AG04450 (cell line): ENCODE measurements around the gene ZNF408. TPM values are rescaled to one million over a fixed set of nuclear protein-coding genes. Genes with fewer than 3 reads are reported as not detected.

ENCODE experiments used
- CTCF ChIA-PET: fragments of 300-600, 350-600 bp; formaldehyde crosslinking; extraction: SDS; loops from one replicate; lab custom pipeline; 2022; ENCODE audit warnings: antibody characterized with exemption, inconsistent platforms; lab: Charles Lee
- POLR2A ChIA-PET: fragments of 350-600 bp; formaldehyde crosslinking; extraction: SDS; loops from one replicate; lab custom pipeline; 2021; ENCODE audit warnings: antibody characterized with exemption, inconsistent platforms; lab: Yijun Ruan, JAX
- DNase-seq: peaks from one replicate; pipeline ENCODE4 v3.0.0-alpha.2; 2011; ENCODE audit warnings: low read depth, low spot score
- H3K27ac ChIP-seq: one replicate; pipeline ENCODE4 v1.5.1; 2012; ENCODE audit warnings: low read depth, low read length, control low read depth
- H3K27me3 ChIP-seq: one replicate; pipeline ENCODE4 v1.6.0; 2012; ENCODE audit warnings: low read length; ENCODE audit not compliant: control insufficient read depth, insufficient read depth
- H3K4me3 ChIP-seq: 2 replicates; pipeline ENCODE4 v1.5.1; 2011; ENCODE audit warnings: mild to moderate bottlenecking, low read depth, low read length, control low read depth
- H3K9me3 ChIP-seq: 2 replicates; pipeline ENCODE4 v1.5.1; 2012; ENCODE audit warnings: low read length; ENCODE audit not compliant: control insufficient read depth, insufficient read depth
- CTCF ChIP-seq: IDR thresholded peaks from 2 replicates; pipeline ENCODE4 v1.5.1; 2011; ENCODE audit warnings: low read depth, low read length, control low read depth, inconsistent platforms
- polyA plus RNA-seq: library from polyadenylated mRNA; depleted of rRNA; stranded (reverse); fragments of >200 nt; gene quantifications from 2 replicates; pipeline ENCODE4 v1.2.3, GENCODE V29; 2011

ZNF408 gene
- polyA plus RNA-seq, 1 experiment = 4.9 TPM

GRCh38 chr11:46724088-46724487, 23.3 kb downstream of the ZNF408 start:
- ChIA-PET POLR2A (no interaction called here), CTCF (no interaction called here)
- Histone ChIP-seq H3K27ac (no peak overlapping the region), H3K4me3 (no peak overlapping the region), H3K27me3 (no peaks in the 10 kb centered on the region), H3K9me3 (no peaks in the 10 kb centered on the region; the same call in 1 of the 2 replicates)
- DNase-seq = no peak
- no peak for TF ChIP-seq CTCF

- Histone ChIP-seq H3K27me3 (no peaks in the 10 kb centered on the region), H3K9me3 (no peaks in the 10 kb centered on the region; the same call in 1 of the 2 replicates), H3K4me3 (no peak overlapping the region), H3K27ac (no peak overlapping the region)
- no peak for TF ChIP-seq CTCF
- POLR2A ChIA-PET = interaction anchor here (0.6 kb wide), 1 partner anchor 34 kb away, joined by 3 read pairs; no protein-coding TSS in a partner anchor
- CTCF ChIA-PET = no interaction called here
- DNase-seq = no peak
Observed at GRCh38 chr11:46725338-46726205, 24.7 kb downstream of the ZNF408 start.

GRCh38 chr11:46726206-46726862, 25.5 kb downstream of the ZNF408 start:
- no peak for TF ChIP-seq CTCF
- no peak overlapping the region for H3K4me3 ChIP-seq
- no peak for DNase-seq
- H3K9me3 ChIP-seq = no peaks in the 10 kb centered on the region; the same call in 1 of the 2 replicates
- H3K27ac ChIP-seq = no peak overlapping the region
- ChIA-PET CTCF (no interaction called here), POLR2A (no interaction called here)
- no peaks in the 10 kb centered on the region for H3K27me3 ChIP-seq

GRCh38 chr11:46727952-46728658, 27.3 kb downstream of the ZNF408 start:
- no peak for DNase-seq
- POLR2A ChIA-PET = interaction anchor here (1.2 kb wide), 1 partner anchor 28 kb away, joined by 3 read pairs; the partner anchor contains the start of genes ARHGAP1 and ZNF408
- Histone ChIP-seq H3K9me3 (no peaks in the 10 kb centered on the region; the same call in 1 of the 2 replicates), H3K27ac (no peak overlapping the region), H3K27me3 (no peaks in the 10 kb centered on the region), H3K4me3 (no peak overlapping the region)
- TF ChIP-seq CTCF = no peak
- CTCF ChIA-PET = no interaction called here
